Measurements from ENCODE around the gene GET3. TPM values are rescaled to one million over a fixed set of nuclear protein-coding genes. Genes with fewer than 3 reads are reported as not detected.

Gene GET3
- total and polyA plus RNA-seq, 2 of the 13 experiments (the other 11 are each of a cell fraction or from before 2014, with no cell fraction given): 57.7 to 59.4 TPM

DNA sequence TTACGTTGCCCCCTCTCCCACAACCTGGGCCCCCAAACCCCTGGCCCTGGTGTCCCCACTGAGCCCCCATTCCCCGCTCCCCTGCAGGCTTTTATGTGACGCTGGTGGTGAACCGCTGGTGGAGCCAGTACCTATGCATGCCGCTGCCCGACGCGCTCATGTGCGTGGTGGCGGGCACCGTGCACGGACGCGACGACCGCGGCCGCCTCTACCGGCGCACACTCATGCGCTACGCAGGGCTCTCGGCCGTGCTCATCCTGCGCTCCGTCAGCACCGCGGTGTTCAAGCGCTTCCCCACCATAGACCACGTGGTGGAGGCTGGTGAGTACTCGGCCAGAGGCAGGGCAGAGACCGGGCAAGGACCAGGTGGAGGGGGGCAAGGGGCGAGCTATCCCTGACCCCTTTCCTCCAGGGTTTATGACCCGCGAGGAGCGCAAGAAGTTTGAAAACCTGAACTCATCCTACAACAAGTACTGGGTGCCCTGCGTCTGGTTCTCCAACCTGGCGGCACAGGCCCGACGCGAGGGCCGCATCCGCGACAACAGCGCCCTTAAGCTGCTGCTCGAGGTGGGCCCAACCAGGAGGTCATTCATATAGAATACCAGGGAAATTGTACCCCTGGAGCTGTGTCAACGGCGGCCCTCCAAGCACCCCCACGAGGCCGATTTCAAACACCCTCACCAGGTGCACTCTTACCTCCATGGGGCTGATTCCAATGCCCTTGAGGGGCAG is 17.3 kb downstream of the GET3 start:
- Histone ChIP-seq H4K20me1 (ENCODE audit: insufficient read depth, low read length) (no peaks in the 10 kb centered on the region), H3K4me1 (ENCODE audit: insufficient read depth, low read length) (peaks cover 34% of the 10 kb centered on the region), H3K4me3 (replicated peaks in 1 of 3; ENCODE audit: insufficient read depth in 1 of 3, low read depth in 2 of 3, low read length in 3 of 3) (no peak overlapping the region), H3K9ac (ENCODE audit: insufficient read depth, low read depth, low read length) (no peak overlapping the region), H3K36me3 (replicated peaks in 1 of 2; ENCODE audit: control insufficient read depth in 1 of 2, insufficient read depth in 2 of 2, low read length in 2 of 2) (no peaks in the 10 kb centered on the region), H3K9me3 (ENCODE audit: low read length) (no peaks in the 10 kb centered on the region), H3K27ac (ENCODE audit: extremely low read length, insufficient read depth, low read length) (no peak overlapping the region), H3K4me2 (ENCODE audit: low read depth, low read length) (no peak overlapping the region), H2AFZ (ENCODE audit: low read length) (no peak overlapping the region), H3K79me2 (ENCODE audit: insufficient read depth, low read length) (no peaks in the 10 kb centered on the region), H3K27me3 (ENCODE audit: control insufficient read depth in 1 of 2, insufficient read depth in 2 of 2, low read length in 2 of 2) (peaks cover 2 to 34% of the 10 kb centered on the region in 2 experiments)
- DNase-seq (ENCODE audit: low spot score) (no peak), FAIRE-seq (no peak), ATAC-seq (no peak)
- WGBS (ENCODE audit: low lambda C conversion rate): 70% methylated on average over 17 of the region's 50 CpGs
- CTCF ChIA-PET (ENCODE audit: low intra/inter-chr PET ratio, low total read pairs): no interaction called here
- in situ Hi-C loops (cut with HindIII; ENCODE audit: extremely low pct_ligation_motif_present, low pct_unique_long_range_greater_than_20kb) (loop anchor here (5.0 kb wide), 1 partner anchor 42 kb away; no protein-coding TSS in a partner anchor), intact Hi-C loops (cut with micrococcal nuclease; ENCODE audit: unreplicated experiment) (no loop called here)
- POLR2A ChIA-PET: no interaction called here
- BruUV-seq (replicated peaks): no TSS peak
- no peak for TF ChIP-seq RFX5 (IDR thresholded peaks at IDR 0.05; ENCODE audit: low read depth, low read length)
- no peak for TF ChIP-seq USF2 (IDR thresholded peaks at IDR 0.05; ENCODE audit: low read depth, low read length)
- TF ChIP-seq USF2 (CRISPR knock-in tag; IDR thresholded peaks at IDR 0.05; ENCODE audit: borderline replicate concordance): no peak
- TF ChIP-seq PRMT3 (CRISPR knock-in tag; IDR thresholded peaks at IDR 0.05; ENCODE audit: borderline replicate concordance, low read depth): no peak
- TF ChIP-seq, protein P1, sequence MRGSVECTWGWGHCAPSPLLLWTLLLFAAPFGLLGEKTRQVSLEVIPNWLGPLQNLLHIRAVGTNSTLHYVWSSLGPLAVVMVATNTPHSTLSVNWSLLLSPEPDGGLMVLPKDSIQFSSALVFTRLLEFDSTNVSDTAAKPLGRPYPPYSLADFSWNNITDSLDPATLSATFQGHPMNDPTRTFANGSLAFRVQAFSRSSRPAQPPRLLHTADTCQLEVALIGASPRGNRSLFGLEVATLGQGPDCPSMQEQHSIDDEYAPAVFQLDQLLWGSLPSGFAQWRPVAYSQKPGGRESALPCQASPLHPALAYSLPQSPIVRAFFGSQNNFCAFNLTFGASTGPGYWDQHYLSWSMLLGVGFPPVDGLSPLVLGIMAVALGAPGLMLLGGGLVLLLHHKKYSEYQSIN (CRISPR knock-in tag; IDR thresholded peaks at IDR 0.05; ENCODE audit: borderline replicate concordance): no peak
- no peak for TF ChIP-seq ZNF362 (CRISPR knock-in tag; IDR thresholded peaks at IDR 0.05; ENCODE audit: borderline replicate concordance)
- no peak for TF ChIP-seq ATF7 (IDR thresholded peaks at IDR 0.05)
- no peak for TF ChIP-seq ATF7 (CRISPR knock-in tag; IDR thresholded peaks at IDR 0.05)
- no peak for TF ChIP-seq ZNF234 (CRISPR knock-in tag; conservative IDR thresholded peaks at IDR 0.05)
- no peak for TF ChIP-seq ZNF225 (CRISPR knock-in tag; IDR thresholded peaks at IDR 0.05)
- TF ChIP-seq ZNF713 (CRISPR knock-in tag; IDR thresholded peaks at IDR 0.05): no peak

All from HepG2 (cell line).